Measurements from ENCODE around the gene TAOK3. TPM values are rescaled to one million over a fixed set of nuclear protein-coding genes. Genes with fewer than 3 reads are reported as not detected.

TAOK3 gene
- total RNA-seq (ENCODE audit: low replicate concordance) = 1.1 and 1.7 TPM in 2 replicates

GRCh38 chr12:118372541-118373495 is at the start of gene TAOK3:
TAOK3 (minus strand) TSS chr12:118372907; CDS start chr12:118255567, 117,340 bp downstream.
- H3K4me1 ChIP-seq = peaks cover 12% of the 10 kb centered on the region
- peaks cover 18% of the 10 kb centered on the region for H4K20me1 ChIP-seq (ENCODE audit: low read depth)
- peaks cover 14% of the 10 kb centered on the region for H3K79me2 ChIP-seq (ENCODE audit: low read depth)
- no peak within 1 kb of the TSS for H3K27ac ChIP-seq
- Mint-ChIP-seq H3K27me3 (ENCODE audit: insufficient read depth, low read depth) (peaks cover 22% of the 10 kb centered on the region), H3K36me3 (no peaks in the 10 kb centered on the region), H3K4me3 (peak within 1 kb of the TSS; percentile 92), H3K27ac (peak within 1 kb of the TSS; percentile 66), H3K9me3 (no peaks in the 10 kb centered on the region), H3K4me1 (peaks cover 30% of the 10 kb centered on the region)
- no peaks in the 10 kb centered on the region for H3K36me3 ChIP-seq
- peak within 1 kb of the TSS; percentile 86 for H2AFZ ChIP-seq (replicated peaks)
- DNase-seq (ENCODE audit: low spot score) = peak; percentile 99
- no peaks in the 10 kb centered on the region for H3K9me3 ChIP-seq (ENCODE audit: low read depth)
- TF ChIP-seq EZH2 (IDR thresholded peaks at IDR 0.05) = no peak
- peak; percentile 42 for TF ChIP-seq EZH2phosphoT487 (IDR thresholded peaks at IDR 0.05)
- peak within 1 kb of the TSS; percentile 73 for H3K4me3 ChIP-seq
- H3K9ac ChIP-seq = no peak within 1 kb of the TSS
- peak within 1 kb of the TSS; percentile 96 for H3K4me2 ChIP-seq
- peaks cover 26% of the 10 kb centered on the region for H3K27me3 ChIP-seq
- peaks cover 9% of the 10 kb centered on the region for H3F3A ChIP-seq (ENCODE audit: low read depth)

DNA sequence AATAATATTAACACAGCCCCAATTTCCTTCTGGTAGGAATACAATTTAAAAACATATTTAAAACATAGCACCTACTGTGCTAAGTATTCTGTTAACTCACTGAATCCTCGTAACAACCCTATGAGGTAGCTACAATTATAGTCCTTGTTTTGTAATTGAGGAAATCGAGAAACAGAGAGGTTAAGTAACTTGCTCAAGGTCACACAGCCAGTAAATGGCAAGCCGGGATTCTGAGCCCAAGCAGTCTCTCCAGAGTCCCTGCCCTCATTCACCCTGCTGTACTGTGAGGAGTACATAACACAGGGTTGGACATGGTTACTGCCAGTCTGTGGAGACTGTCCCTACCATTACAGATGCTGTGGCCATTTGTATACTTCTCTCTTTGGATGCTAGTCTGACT is 48.0 kb upstream of the TAOK3 start:
- no peaks in the 10 kb centered on the region for H3K27me3 Mint-ChIP-seq (ENCODE audit: insufficient read depth, low read depth)
- TF ChIP-seq EZH2phosphoT487 (IDR thresholded peaks at IDR 0.05) (no peak), EZH2 (IDR thresholded peaks at IDR 0.05) (no peak)
- TF ChIP-seq, protein P1, sequence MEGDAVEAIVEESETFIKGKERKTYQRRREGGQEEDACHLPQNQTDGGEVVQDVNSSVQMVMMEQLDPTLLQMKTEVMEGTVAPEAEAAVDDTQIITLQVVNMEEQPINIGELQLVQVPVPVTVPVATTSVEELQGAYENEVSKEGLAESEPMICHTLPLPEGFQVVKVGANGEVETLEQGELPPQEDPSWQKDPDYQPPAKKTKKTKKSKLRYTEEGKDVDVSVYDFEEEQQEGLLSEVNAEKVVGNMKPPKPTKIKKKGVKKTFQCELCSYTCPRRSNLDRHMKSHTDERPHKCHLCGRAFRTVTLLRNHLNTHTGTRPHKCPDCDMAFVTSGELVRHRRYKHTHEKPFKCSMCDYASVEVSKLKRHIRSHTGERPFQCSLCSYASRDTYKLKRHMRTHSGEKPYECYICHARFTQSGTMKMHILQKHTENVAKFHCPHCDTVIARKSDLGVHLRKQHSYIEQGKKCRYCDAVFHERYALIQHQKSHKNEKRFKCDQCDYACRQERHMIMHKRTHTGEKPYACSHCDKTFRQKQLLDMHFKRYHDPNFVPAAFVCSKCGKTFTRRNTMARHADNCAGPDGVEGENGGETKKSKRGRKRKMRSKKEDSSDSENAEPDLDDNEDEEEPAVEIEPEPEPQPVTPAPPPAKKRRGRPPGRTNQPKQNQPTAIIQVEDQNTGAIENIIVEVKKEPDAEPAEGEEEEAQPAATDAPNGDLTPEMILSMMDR (IDR thresholded peaks at IDR 0.05) = no peak
- Histone ChIP-seq H3K9ac (no peak overlapping the region), H3K36me3 (no peaks in the 10 kb centered on the region), H3K79me2 (ENCODE audit: low read depth) (no peaks in the 10 kb centered on the region), H3F3A (ENCODE audit: low read depth) (no peaks in the 10 kb centered on the region), H3K27ac (no peak overlapping the region), H4K20me1 (ENCODE audit: low read depth) (no peaks in the 10 kb centered on the region), H3K27me3 (no peaks in the 10 kb centered on the region), H3K4me1 (no peaks in the 10 kb centered on the region), H3K4me3 (no peak overlapping the region), H3K9me3 (ENCODE audit: low read depth) (no peaks in the 10 kb centered on the region), H3K4me2 (no peak overlapping the region), H2AFZ (replicated peaks) (no peak overlapping the region)
- H3K4me3 Mint-ChIP-seq = no peak overlapping the region
- H3K36me3 Mint-ChIP-seq = peaks cover 21% of the 10 kb centered on the region
- H3K27ac Mint-ChIP-seq = no peak overlapping the region
- no peak for DNase-seq (ENCODE audit: low spot score)
- H3K4me1 Mint-ChIP-seq = no peaks in the 10 kb centered on the region
- H3K9me3 Mint-ChIP-seq = peaks cover 2% of the 10 kb centered on the region

DNA sequence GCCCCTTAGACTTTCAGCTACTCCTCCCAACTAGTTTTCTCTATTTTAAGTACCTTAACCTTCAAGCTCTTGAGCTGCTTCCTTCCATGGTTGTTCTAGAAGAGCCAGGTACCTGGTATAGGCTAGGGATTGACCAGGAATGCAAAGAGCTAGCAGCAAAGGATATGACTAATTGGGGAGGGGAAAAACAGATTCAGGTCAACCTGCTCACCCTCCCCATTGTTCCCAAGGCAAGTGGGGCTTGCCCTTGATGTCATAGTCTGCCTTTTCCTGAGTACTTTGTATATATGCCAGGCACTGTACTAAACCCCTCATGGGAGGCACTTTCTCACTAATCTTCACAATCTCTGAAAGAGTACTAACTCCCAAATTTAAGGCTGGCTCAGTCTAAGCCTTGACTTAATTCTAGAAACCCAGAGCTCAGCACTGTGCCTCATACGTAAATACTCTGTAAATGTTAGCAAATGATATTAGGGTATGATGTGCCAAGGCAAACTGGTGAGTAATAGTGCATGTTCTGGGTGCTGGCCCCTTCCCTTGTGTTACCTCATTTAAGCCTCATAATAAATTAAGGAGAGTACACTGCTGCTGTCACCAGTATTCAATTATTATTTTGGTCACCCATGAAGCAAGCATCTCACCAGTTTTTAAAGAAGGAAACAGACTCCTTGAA is 45.8 kb upstream of the TAOK3 start:
- H4K20me1 ChIP-seq (ENCODE audit: low read depth) = no peaks in the 10 kb centered on the region
- H3K27ac ChIP-seq = no peak overlapping the region
- Mint-ChIP-seq H3K4me1 (no peaks in the 10 kb centered on the region), H3K27ac (no peak overlapping the region), H3K4me3 (no peak overlapping the region), H3K9me3 (peaks cover 2% of the 10 kb centered on the region), H3K36me3 (peaks cover 41% of the 10 kb centered on the region), H3K27me3 (ENCODE audit: insufficient read depth, low read depth) (no peaks in the 10 kb centered on the region)
- no peaks in the 10 kb centered on the region for H3K9me3 ChIP-seq (ENCODE audit: low read depth)
- H3K4me2 ChIP-seq = no peak overlapping the region
- H3K4me1 ChIP-seq = no peaks in the 10 kb centered on the region
- H3K36me3 ChIP-seq = no peaks in the 10 kb centered on the region
- no peak overlapping the region for H3K9ac ChIP-seq
- no peak for DNase-seq (ENCODE audit: low spot score)
- TF ChIP-seq, protein P1 (IDR thresholded peaks at IDR 0.05) = no peak
- TF ChIP-seq EZH2phosphoT487 (IDR thresholded peaks at IDR 0.05) (no peak), EZH2 (IDR thresholded peaks at IDR 0.05) (no peak)
- H3K27me3 ChIP-seq = no peaks in the 10 kb centered on the region
- H3K4me3 ChIP-seq = no peak overlapping the region
- no peaks in the 10 kb centered on the region for H3F3A ChIP-seq (ENCODE audit: low read depth)
- no peak overlapping the region for H2AFZ ChIP-seq (replicated peaks)
- H3K79me2 ChIP-seq (ENCODE audit: low read depth) = no peaks in the 10 kb centered on the region
